NCI-H1092 treated with DMSO at 0.1 percent for 48 hours (cell line): ENCODE data around the gene CDK5R2.

Experiments used
- DNase-seq: peaks from one replicate; lab custom pipeline; 2025; lab: John Stamatoyannopoulos, UW

CDK5R2 gene

GRCh38 chr2:218988164-218988563, 28.7 kb downstream of the CDK5R2 start:
- no peak for DNase-seq

GRCh38 chr2:218988650-218989049, 29.2 kb downstream of the CDK5R2 start:
- DNase-seq = no peak

GRCh38 chr2:218990052-218990451, 30.6 kb downstream of the CDK5R2 start:
- no peak for DNase-seq

- no peak for DNase-seq
Observed at GRCh38 chr2:218990612-218991011, 31.1 kb downstream of the CDK5R2 start.

- no peak for DNase-seq
Observed at GRCh38 chr2:218991674-218992168, 32.3 kb downstream of the CDK5R2 start.

- no peak for DNase-seq
Observed at GRCh38 chr2:218992196-218992595, 32.7 kb downstream of the CDK5R2 start.

- peak; percentile 53 for DNase-seq
Observed at GRCh38 chr2:218992703-218993344, 33.4 kb downstream of the CDK5R2 start.

GRCh38 chr2:218993345-218994315, 34.2 kb downstream of the CDK5R2 start, which contains the start of gene CRYBA2:
CRYBA2 (minus strand) TSS chr2:218993422; CDS start chr2:218993176, 246 bp downstream.
- DNase-seq = peak; percentile 64

GRCh38 chr2:218995561-218995960, 36.1 kb downstream of the CDK5R2 start:
- no peak for DNase-seq

GRCh38 chr2:218995972-218996711, 36.7 kb downstream of the CDK5R2 start:
- peak; percentile 86 for DNase-seq

GRCh38 chr2:218996937-218997336, 37.5 kb downstream of the CDK5R2 start:
- DNase-seq = peak; percentile 89

GRCh38 chr2:218997731-218998130, 38.3 kb downstream of the CDK5R2 start:
- DNase-seq = peak; percentile 83

- peak; percentile 77 for DNase-seq
Observed at GRCh38 chr2:218998414-218999002, 39.0 kb downstream of the CDK5R2 start.

GRCh38 chr2:218999021-218999880, 39.8 kb downstream of the CDK5R2 start:
- peak; percentile 66 for DNase-seq

- DNase-seq = peak; percentile 80
Observed at GRCh38 chr2:218999881-219000568, 40.6 kb downstream of the CDK5R2 start.

GRCh38 chr2:219000569-219000960, 41.1 kb downstream of the CDK5R2 start:
- no peak for DNase-seq

GRCh38 chr2:219001100-219001576, 41.7 kb downstream of the CDK5R2 start:
- no peak for DNase-seq

GRCh38 chr2:219001577-219002394, 42.3 kb downstream of the CDK5R2 start:
- DNase-seq = peak; percentile 95
